GM12878 (cell line): Measurements from ENCODE around the gene SRMS. TPM values are rescaled to one million over a fixed set of nuclear protein-coding genes. Genes with fewer than 3 reads are reported as not detected.

ENCODE experiments used
- ATAC-seq: fragments of 200-7000 bp; cut with Tn5 transposase; 3 replicates; pipeline ENCODE4 v1.9.1; 2020; ENCODE audit warnings: mild to moderate bottlenecking, moderate library complexity
- BruUV-seq: library from RNA; stranded (reverse); fragments of 400-500 nt; replicated peaks from 2 replicates; lab custom pipeline; 2021; lab: Mats Ljungman, UMichigan
- CTCF ChIA-PET: fragments of 300-600 bp; sonication (Branson Sonifier 250); formaldehyde crosslinking; extraction: SDS; loops from one replicate; lab custom pipeline; 2021; ENCODE audit warnings: inconsistent platforms; lab: Yijun Ruan, JAX
- POLR2A ChIA-PET: fragments of 350-600 bp; formaldehyde crosslinking; extraction: SDS; loops from one replicate; lab custom pipeline; 2021; ENCODE audit warnings: inconsistent platforms; lab: Charles Lee
- RAD21 ChIA-PET: fragments of 300-600 bp; sonication (Branson Sonifier 250); formaldehyde crosslinking; loops from one replicate; lab custom pipeline; 2023; ENCODE audit warnings: antibody characterized with exemption; ENCODE audit not compliant: unreplicated experiment; lab: Charles Lee
- SMC1A ChIA-PET: fragments of 300-600 bp; sonication (Branson Sonifier 250); formaldehyde crosslinking; loops from one replicate; lab custom pipeline; 2023; ENCODE audit not compliant: unreplicated experiment, uncharacterized antibody; lab: Charles Lee
- DNase-seq: peaks from one replicate; pipeline ENCODE4 v3.0.0-alpha.2; 2011; ENCODE audit warnings: low read depth, low spot score
- FAIRE-seq: peaks from 3 replicates; lab custom pipeline; 2011; peaks lifted over from hg19 to GRCh38; lab: Jason Lieb, UNC
- H2AFZ ChIP-seq: 2 replicates; pipeline ENCODE4 v1.6.0; 2011; ENCODE audit warnings: low read depth, low read length, control low read depth; ENCODE audit not compliant: control insufficient read depth
- H3K27ac ChIP-seq: 2 replicates; pipeline ENCODE4 v1.5.1; 2011; ENCODE audit warnings: control low read depth; ENCODE audit not compliant: control insufficient read depth, insufficient read depth
- H3K27me3 ChIP-seq, 2 experiments: replicated peaks in 1 of 2; 2 replicates each; pipeline versions ENCODE4 v1.6.0 to v1.6.1; 2011; ENCODE audit warnings: low read length in 1 of 2; ENCODE audit not compliant: control insufficient read depth in 2 of 2, insufficient read depth in 2 of 2
- H3K36me3 ChIP-seq, 2 experiments: 2 replicates each; pipeline ENCODE4 v1.5.1; 2011; ENCODE audit warnings: low read length in 1 of 2; ENCODE audit not compliant: control insufficient read depth in 2 of 2, insufficient read depth in 2 of 2
- H3K4me1 ChIP-seq: 2 replicates; pipeline ENCODE4 v1.6.1; 2011; ENCODE audit warnings: mild to moderate bottlenecking, low read length, moderate library complexity, mixed read lengths; ENCODE audit not compliant: control insufficient read depth, insufficient read depth
- H3K4me2 ChIP-seq: 2 replicates; pipeline ENCODE4 v1.6.0; 2011; ENCODE audit warnings: control low read depth; ENCODE audit not compliant: control insufficient read depth, insufficient read depth
- H3K4me3 ChIP-seq: fragments of 200-600 bp; sonication (generic); 2 replicates; pipeline ENCODE4 v1.5.1; 2016
- H3K79me2 ChIP-seq: 2 replicates; pipeline ENCODE4 v1.6.0; 2011; ENCODE audit warnings: low read length; ENCODE audit not compliant: control insufficient read depth, insufficient read depth
- H3K9ac ChIP-seq: 2 replicates; pipeline ENCODE4 v1.8.0; 2011; ENCODE audit warnings: low read length, control low read depth, mixed read lengths; ENCODE audit not compliant: control insufficient read depth, insufficient read depth
- H3K9me3 ChIP-seq: replicated peaks from 3 replicates; pipeline ENCODE4 v1.5.1; 2011; ENCODE audit warnings: mild to moderate bottlenecking, low read length; ENCODE audit not compliant: control insufficient read depth, insufficient read depth
- H4K20me1 ChIP-seq: 2 replicates; pipeline ENCODE4 v1.6.0; 2011; ENCODE audit not compliant: control insufficient read depth, insufficient read depth
- CREM ChIP-seq: IDR thresholded peaks from 2 replicates; pipeline ENCODE4 v1.6.1; 2014; ENCODE audit warnings: antibody characterized with exemption, low read depth
- NKRF ChIP-seq: fragments of 450-650 bp; conservative IDR thresholded peaks from 2 replicates; pipeline ENCODE4 v1.6.1; 2017; ENCODE audit warnings: mild to moderate bottlenecking, moderate library complexity
- USF1 ChIP-seq: IDR thresholded peaks from 2 replicates; pipeline ENCODE4 v1.6.1; 2011; ENCODE audit warnings: borderline replicate concordance, low read depth, mild to moderate bottlenecking, moderate library complexity, mixed read lengths, low read length; ENCODE audit not compliant: insufficient read depth; ENCODE audit errors: extremely low read length
- WGBS: methylation state at CpG from one replicate; pipeline ENCODE4 v1.1.6; 2016; ENCODE audit warnings: low lambda C conversion rate; ENCODE audit not compliant: insufficient replicate concordance, insufficient coverage; ENCODE audit errors: missing lambda C conversion rate; 5-methylcytosine and 5-hydroxymethylcytosine counted together
- in situ Hi-C: fragments of 300-500 bp; cut with MboI; formaldehyde crosslinking; loops from 9 replicates; pipeline ENCODE4 v1.14.3; 2018; ENCODE audit warnings: mixed read lengths
- intact Hi-C: fragments of 100-400 bp; cut with micrococcal nuclease; formaldehyde crosslinking; loops from one replicate; pipeline ENCODE4 v1.14.2; 2022; ENCODE audit not compliant: unreplicated experiment
- polyA plus RNA-seq, 11 experiments: library from polyadenylated mRNA; depleted of rRNA in 4 of 11; unstranded in 6 of 11; stranded (reverse) in 5 of 11; fragments of >200 nt; fragmentation: Nextera tagmentation in 4 of 11; fragmentation: Illumina TruSeq in 1 of 11; extraction: Ambion mirVana in 4 of 11; extraction: Trizol in 1 of 11; gene quantifications; 1 replicate in 1 of 11; 2 replicates in 10 of 11; pipeline versions ENCODE4 v1.2.1 to v1.2.3, GENCODE V29; 2011 to 2016; ENCODE audit warnings: inconsistent platforms in 2 of 11, missing spikeins in 2 of 11, low read depth in 1 of 11
- total RNA-seq, 4 experiments: library from RNA; depleted of rRNA in 3 of 4; stranded (reverse); fragments of >200 nt in 3 of 4; fragmentation: Illumina TruSeq in 1 of 4; extraction: Trizol in 1 of 4; gene quantifications; 2 replicates each; pipeline versions ENCODE4 v1.2.1 to v1.2.3, GENCODE V29; 2013 to 2021

SRMS gene
- total and polyA plus RNA-seq, 10 of the 15 experiments (the other 5 are each of a cell fraction or from before 2014, with no cell fraction given), result not detected

DNA sequence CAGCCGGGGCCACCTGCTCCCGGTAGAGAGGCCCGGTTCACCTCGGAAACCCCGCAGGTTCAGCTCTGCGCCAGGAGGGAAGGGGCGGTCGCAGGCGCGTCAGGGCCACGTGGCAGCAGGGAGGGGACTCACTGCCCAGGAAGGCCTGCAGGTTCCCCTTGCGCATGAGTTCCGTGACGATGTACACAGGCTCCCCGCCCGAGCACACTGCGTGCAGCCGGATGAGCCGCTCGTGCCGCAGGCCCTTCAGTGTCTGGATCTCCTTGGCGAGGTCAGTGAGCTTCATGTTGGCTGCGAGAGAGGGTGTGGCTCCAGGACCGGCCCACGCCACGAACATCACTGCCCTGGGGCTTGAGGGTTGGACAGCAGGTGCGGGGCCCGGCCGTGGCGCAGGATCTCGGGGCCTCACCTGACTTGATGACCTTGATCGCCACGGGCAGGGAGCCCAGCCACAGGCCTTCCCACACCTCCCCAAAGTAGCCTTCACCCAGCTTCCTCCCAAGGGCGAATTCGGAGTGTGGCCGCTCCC is 5.5 kb downstream of the SRMS start:
- DNase-seq (no peak), FAIRE-seq (no peak), ATAC-seq (no peak)
- Histone ChIP-seq H3K9me3 (no peaks in the 10 kb centered on the region), H3K4me3 (no peak overlapping the region), H2AFZ (no peak overlapping the region), H4K20me1 (no peaks in the 10 kb centered on the region), H3K27ac (no peak overlapping the region), H3K79me2 (no peaks in the 10 kb centered on the region), H3K9ac (no peak overlapping the region), H3K4me2 (no peak overlapping the region), H3K4me1 (peaks cover 23% of the 10 kb centered on the region), H3K27me3 (no peaks in the 10 kb centered on the region), H3K36me3 (no peaks in the 10 kb centered on the region)
- no TSS peak for BruUV-seq
- WGBS, result 66% methylated on average over 31 of the region's 36 CpGs
- ChIA-PET SMC1A (interaction anchor here (1.2 kb wide), 1 partner anchor 100 kb away, joined by 4 read pairs; no protein-coding TSS in a partner anchor), CTCF (interaction anchor here (1.0 to 1.3 kb wide), 3 partner anchors 10 to 31 kb away, joined by 3 to 9 read pairs (median 4); partner anchors contain the start of gene HELZ2), POLR2A (interaction anchor here (1.1 to 1.5 kb wide), 3 partner anchors 11 to 100 kb away, joined by 3 read pairs; no protein-coding TSS in a partner anchor), RAD21 (interaction anchor here (0.8 to 1.7 kb wide), 4 partner anchors 11 to 100 kb away, joined by 3 to 9 read pairs (median 6); partner anchors contain the start of gene HELZ2)
- in situ Hi-C loops (no loop called here), intact Hi-C loops (no loop called here)
- TF ChIP-seq NKRF, result no peak
- TF ChIP-seq USF1, result peak; percentile 36

DNA sequence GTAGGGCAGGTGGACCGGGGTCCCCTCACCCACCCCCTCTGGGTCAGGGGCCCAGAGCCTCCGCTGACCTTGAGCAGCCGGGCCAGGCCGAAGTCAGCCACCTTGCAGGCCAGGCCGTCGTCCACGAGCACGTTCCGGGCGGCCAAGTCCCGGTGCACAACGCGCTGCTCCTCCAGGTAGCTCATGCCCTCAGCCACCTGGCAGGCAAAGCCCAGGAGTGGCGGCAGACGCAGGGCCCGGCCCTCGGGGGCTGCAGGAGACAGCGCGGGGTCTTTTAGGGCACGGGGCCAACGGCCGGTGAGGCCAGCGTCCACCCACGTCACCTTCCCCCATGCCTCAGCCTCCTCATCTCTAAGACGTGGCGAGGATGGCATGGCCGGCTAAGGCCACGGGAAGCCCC is 6.2 kb downstream of the SRMS start:
- intact Hi-C loops, result no loop called here
- in situ Hi-C loops, result no loop called here
- no peaks in the 10 kb centered on the region for H3K79me2 ChIP-seq
- no peak overlapping the region for H2AFZ ChIP-seq
- ChIA-PET POLR2A (no interaction called here), RAD21 (interaction anchor here (0.8 kb wide), 1 partner anchor 11 kb away, joined by 3 read pairs; no protein-coding TSS in a partner anchor), CTCF (no interaction called here)
- H3K9ac ChIP-seq, result no peak overlapping the region
- no peaks in the 10 kb centered on the region for H3K27me3 ChIP-seq
- no peak for DNase-seq
- H3K9me3 ChIP-seq, result no peaks in the 10 kb centered on the region
- H3K27ac ChIP-seq, result no peak overlapping the region
- no peak overlapping the region for H3K4me2 ChIP-seq
- FAIRE-seq, result no peak
- no peaks in the 10 kb centered on the region for H3K36me3 ChIP-seq
- H3K4me3 ChIP-seq, result no peak overlapping the region
- TF ChIP-seq CREM, result no peak
- TF ChIP-seq, all 136 proteins: peak for 0
- no peak for ATAC-seq
- WGBS, result 93% methylated on average over 28 of the region's 28 CpGs
- SMC1A ChIA-PET, result no interaction called here
- Histone ChIP-seq H3K4me1 (peaks cover 26% of the 10 kb centered on the region), H4K20me1 (no peaks in the 10 kb centered on the region)
- no TSS peak for BruUV-seq
